ENCODE data around the gene PPP1R13B. TPM values are rescaled to one million over a fixed set of nuclear protein-coding genes. Genes with fewer than 3 reads are reported as not detected.

Gene PPP1R13B
- total RNA-seq, 6 experiments from 2014 or later: 5.1 to 6.2 (median 5.5) TPM

DNA sequence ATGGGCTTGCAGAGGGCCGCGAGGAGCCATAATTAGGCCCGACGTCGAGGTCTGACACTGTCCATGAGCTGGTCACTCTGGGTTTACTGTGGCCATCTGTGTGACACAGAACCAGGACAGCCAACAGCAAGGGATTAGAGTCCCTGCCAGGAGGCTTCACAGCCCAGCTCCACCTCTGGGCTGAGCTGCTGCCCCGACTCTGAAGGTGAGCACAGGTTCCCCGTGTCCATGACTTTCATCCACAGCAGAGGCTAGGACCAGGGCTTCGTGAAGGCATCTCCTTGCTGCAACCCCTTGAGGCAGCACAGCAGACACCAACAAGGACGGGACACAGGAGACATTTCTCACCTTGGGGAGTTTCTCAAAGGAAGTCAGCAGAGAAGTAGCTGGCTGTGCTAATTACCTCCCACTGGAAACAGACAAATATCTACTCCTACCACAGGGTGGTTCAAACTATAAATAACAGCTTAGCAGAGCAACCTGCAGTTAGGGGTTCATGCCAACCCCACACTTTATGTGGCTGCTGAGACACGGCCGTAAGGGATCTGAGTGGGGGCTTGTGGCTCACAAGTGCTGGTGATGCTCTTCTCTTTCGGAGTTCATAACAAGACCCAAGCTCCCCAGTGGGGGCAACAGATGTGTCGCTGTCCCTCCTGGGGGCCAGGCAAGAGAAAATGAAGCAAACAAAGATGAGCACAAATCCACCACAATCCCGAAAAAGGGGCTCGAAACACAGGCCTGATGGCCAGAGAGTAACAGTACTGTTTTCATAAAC lies 102.6 kb downstream of the PPP1R13B start:
- Mint-ChIP-seq H3K9me3 (no peaks in the 10 kb centered on the region), H3K4me3 (no peak overlapping the region), H3K27me3 (ENCODE audit: insufficient read depth) (no peaks in the 10 kb centered on the region), H3K4me1 (ENCODE audit: low read depth) (peaks cover 30% of the 10 kb centered on the region), H3K27ac (no peak overlapping the region), H3K36me3 (ENCODE audit: low read depth) (peaks cover 2% of the 10 kb centered on the region; the same call in 1 of the 2 replicates)
- no peak for DNase-seq
- TF ChIP-seq, protein P1, sequence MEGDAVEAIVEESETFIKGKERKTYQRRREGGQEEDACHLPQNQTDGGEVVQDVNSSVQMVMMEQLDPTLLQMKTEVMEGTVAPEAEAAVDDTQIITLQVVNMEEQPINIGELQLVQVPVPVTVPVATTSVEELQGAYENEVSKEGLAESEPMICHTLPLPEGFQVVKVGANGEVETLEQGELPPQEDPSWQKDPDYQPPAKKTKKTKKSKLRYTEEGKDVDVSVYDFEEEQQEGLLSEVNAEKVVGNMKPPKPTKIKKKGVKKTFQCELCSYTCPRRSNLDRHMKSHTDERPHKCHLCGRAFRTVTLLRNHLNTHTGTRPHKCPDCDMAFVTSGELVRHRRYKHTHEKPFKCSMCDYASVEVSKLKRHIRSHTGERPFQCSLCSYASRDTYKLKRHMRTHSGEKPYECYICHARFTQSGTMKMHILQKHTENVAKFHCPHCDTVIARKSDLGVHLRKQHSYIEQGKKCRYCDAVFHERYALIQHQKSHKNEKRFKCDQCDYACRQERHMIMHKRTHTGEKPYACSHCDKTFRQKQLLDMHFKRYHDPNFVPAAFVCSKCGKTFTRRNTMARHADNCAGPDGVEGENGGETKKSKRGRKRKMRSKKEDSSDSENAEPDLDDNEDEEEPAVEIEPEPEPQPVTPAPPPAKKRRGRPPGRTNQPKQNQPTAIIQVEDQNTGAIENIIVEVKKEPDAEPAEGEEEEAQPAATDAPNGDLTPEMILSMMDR (IDR thresholded peaks at IDR 0.05): no peak

DNA sequence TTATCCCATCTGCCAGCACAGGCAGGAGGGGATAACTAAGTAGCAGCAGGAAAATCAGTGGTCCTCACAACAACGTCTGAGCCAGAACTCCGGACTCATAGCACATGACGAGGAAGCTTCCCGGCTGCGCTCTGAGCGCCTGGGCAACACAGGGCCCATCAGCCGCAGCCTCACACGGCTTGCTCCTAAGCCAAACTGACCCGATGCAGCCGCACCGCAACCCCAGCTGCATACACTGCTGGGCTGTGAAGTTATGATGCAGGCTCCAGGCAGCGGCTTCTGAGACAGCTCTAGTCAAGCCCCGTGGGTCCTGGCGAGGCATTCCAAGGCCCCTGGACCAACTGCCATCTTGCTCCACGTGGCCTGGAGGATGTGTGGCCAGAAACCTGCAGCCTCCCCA lies 103.7 kb downstream of the PPP1R13B start:
- TF ChIP-seq, protein P1 (IDR thresholded peaks at IDR 0.05): no peak
- H3K27me3 Mint-ChIP-seq (ENCODE audit: insufficient read depth): 0 out of 2 replicates have a peak, but pooled peaks cover under 1% of the 10 kb centered on the region
- H3K27ac Mint-ChIP-seq: no peak overlapping the region
- H3K4me3 Mint-ChIP-seq: no peak overlapping the region
- peaks cover 23% of the 10 kb centered on the region for H3K4me1 Mint-ChIP-seq (ENCODE audit: low read depth)
- H3K9me3 Mint-ChIP-seq: no peaks in the 10 kb centered on the region
- no peak for DNase-seq
- H3K36me3 Mint-ChIP-seq (ENCODE audit: low read depth): peaks cover 5% of the 10 kb centered on the region; the same call in 1 of the 2 replicates

DNA sequence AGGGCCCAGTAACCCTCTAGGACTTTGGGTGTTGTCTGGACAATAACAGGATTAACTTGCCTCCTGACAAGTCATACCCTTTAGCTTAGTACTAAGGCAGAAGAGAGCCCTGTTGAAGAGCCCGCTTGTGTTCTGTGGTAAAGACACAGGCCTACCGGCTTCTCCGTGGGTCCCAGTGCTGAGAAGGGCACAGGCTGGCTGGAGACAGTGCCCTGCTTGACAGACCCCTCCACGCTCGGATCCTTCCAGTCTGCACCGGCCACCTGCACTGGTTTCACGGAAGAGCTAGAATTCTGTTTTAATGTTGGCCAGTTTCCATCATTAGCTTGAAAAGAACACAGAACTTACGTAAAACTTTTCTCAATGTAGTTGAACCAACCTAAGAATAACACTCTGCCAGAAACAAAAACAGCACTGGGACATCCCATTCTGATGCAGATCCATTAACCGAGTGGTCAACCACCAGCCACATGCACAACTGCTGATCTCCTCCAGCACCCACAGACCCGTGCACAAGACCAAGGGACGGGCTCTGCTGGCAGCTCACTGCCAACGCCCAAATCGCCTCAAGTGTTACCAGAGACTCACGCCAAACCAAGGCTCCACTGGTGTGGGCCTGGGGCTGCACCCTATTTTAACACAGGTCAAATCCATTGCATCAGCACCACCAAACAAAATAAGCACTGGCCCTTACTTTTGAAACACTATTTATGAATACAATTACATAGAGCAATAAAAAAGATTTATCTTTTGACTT lies 104.7 kb downstream of the PPP1R13B start:
- peaks cover 29% of the 10 kb centered on the region for H3K4me1 Mint-ChIP-seq (ENCODE audit: low read depth)
- H3K9me3 Mint-ChIP-seq: no peaks in the 10 kb centered on the region
- H3K4me3 Mint-ChIP-seq: no peak overlapping the region
- peaks cover 4% of the 10 kb centered on the region for H3K27me3 Mint-ChIP-seq (ENCODE audit: insufficient read depth)
- no peak overlapping the region for H3K27ac Mint-ChIP-seq
- peaks cover 5% of the 10 kb centered on the region; the same call in 1 of the 2 replicates for H3K36me3 Mint-ChIP-seq (ENCODE audit: low read depth)
- DNase-seq: no peak
- TF ChIP-seq, protein P1 (IDR thresholded peaks at IDR 0.05): no peak

DNA sequence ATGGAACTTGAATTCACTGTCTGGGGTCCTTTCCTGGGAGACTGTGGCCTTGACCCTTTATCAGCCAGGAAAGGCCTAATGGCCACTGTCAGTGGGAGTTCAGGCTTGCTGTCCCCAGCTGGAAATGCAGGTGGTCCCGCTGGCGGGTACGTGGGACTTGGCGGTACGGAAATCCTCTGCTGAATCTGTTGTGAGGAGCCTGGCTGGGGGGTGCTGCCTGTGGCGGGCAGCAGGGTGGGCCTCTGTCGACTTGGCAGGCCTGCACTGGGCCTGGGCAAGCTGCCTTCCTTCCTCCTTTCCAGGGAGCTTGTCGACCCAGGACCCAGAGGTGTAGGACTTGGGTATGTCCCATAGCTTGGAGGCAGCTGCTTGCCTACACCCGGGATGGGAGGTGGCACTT lies 105.5 kb downstream of the PPP1R13B start:
- TF ChIP-seq, protein P1 (IDR thresholded peaks at IDR 0.05): no peak
- peaks cover 27% of the 10 kb centered on the region for H3K4me1 Mint-ChIP-seq (ENCODE audit: low read depth)
- H3K4me3 Mint-ChIP-seq: no peak overlapping the region
- peaks cover 5% of the 10 kb centered on the region; the same call in 1 of the 2 replicates for H3K36me3 Mint-ChIP-seq (ENCODE audit: low read depth)
- peak overlapping the region; percentile 60; the same call in 1 of the 2 replicates for H3K27ac Mint-ChIP-seq
- H3K27me3 Mint-ChIP-seq (ENCODE audit: insufficient read depth): peaks cover 4% of the 10 kb centered on the region
- no peaks in the 10 kb centered on the region for H3K9me3 Mint-ChIP-seq
- no peak for DNase-seq

DNA sequence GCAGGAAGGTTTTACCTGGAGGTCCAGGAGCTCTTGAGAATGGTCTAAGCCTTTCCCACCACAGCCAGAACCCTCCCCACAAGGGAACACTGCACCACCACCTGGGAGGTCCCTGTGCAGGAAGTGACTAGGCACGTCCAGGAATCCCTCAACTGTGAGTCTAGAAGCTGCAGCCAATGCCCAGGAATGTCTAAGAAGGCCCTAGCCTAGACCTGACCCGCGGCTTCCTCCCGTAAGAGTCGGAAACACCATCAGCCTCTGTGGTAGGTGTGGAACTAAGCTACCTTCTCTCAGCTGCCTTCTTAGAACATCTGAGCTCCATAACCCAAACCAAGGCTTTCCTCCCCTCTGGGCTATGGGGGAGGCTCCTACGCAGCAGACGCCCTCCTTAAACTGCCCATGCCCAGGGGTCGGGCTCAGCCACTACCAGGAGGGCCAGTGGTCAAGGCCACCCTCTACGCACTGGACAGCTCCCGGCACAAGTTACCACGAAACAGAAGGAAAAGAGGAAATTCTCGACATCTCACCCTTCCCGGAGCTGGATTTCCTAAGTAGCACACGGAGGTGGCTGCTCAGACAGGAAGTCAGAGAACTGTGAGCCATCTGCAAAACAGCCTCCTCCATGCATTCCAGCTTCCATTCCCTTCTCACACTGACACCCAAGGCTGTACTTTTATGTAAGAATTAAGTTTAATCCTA lies 106.2 kb downstream of the PPP1R13B start:
- peak overlapping the region; percentile 60 for H3K27ac Mint-ChIP-seq
- no peak for DNase-seq
- H3K4me1 Mint-ChIP-seq (ENCODE audit: low read depth): peaks cover 20% of the 10 kb centered on the region
- no peaks in the 10 kb centered on the region for H3K9me3 Mint-ChIP-seq
- H3K4me3 Mint-ChIP-seq: no peak overlapping the region
- TF ChIP-seq, protein P1 (IDR thresholded peaks at IDR 0.05): no peak
- peaks cover 4% of the 10 kb centered on the region for H3K27me3 Mint-ChIP-seq (ENCODE audit: insufficient read depth)
- peaks cover 5% of the 10 kb centered on the region; the same call in 1 of the 2 replicates for H3K36me3 Mint-ChIP-seq (ENCODE audit: low read depth)
